ENCODE results near the gene ADAM22.

The ADAM22 gene

GRCh38 chr7:88071994-88072714 is 138.1 kb downstream of the ADAM22 start:
- in situ Hi-C loops (cut with HindIII; ENCODE audit: low pct_unique_long_range_greater_than_20kb, low sequenced_read_pairs): no loop called here
- no peak for TF ChIP-seq JUND (IDR thresholded peaks at IDR 0.05; ENCODE audit: low read depth)
- DNase-seq (ENCODE audit: low read depth in 1 of 2, low spot score in 1 of 2): no peak

- TF ChIP-seq JUND (IDR thresholded peaks at IDR 0.05; ENCODE audit: low read depth): no peak
- in situ Hi-C loops (cut with HindIII; ENCODE audit: low pct_unique_long_range_greater_than_20kb, low sequenced_read_pairs): no loop called here
Observed at GRCh38 chr7:88072715-88073055, 138.6 kb downstream of the ADAM22 start.

GRCh38 chr7:88073626-88074025 is 139.6 kb downstream of the ADAM22 start:
- DNase-seq (ENCODE audit: low read depth in 1 of 2, low spot score in 1 of 2): no peak
- in situ Hi-C loops (cut with HindIII; ENCODE audit: low pct_unique_long_range_greater_than_20kb, low sequenced_read_pairs): no loop called here
- TF ChIP-seq JUND (IDR thresholded peaks at IDR 0.05; ENCODE audit: low read depth): no peak

More at GRCh38 chr7:88072715-88073055, 138.6 kb downstream of the ADAM22 start:
- no peak for DNase-seq (ENCODE audit: low read depth in 1 of 2, low spot score in 1 of 2)

- no peak for DNase-seq (ENCODE audit: low read depth in 1 of 2, low spot score in 1 of 2)
- in situ Hi-C loops (cut with HindIII; ENCODE audit: low pct_unique_long_range_greater_than_20kb, low sequenced_read_pairs): no loop called here
- TF ChIP-seq JUND (IDR thresholded peaks at IDR 0.05; ENCODE audit: low read depth): no peak
Observed at GRCh38 chr7:88075216-88075615, 141.2 kb downstream of the ADAM22 start.

GRCh38 chr7:88083883-88084282 is 149.8 kb downstream of the ADAM22 start:
- in situ Hi-C loops (cut with HindIII; ENCODE audit: low pct_unique_long_range_greater_than_20kb, low sequenced_read_pairs): no loop called here
- no peak for TF ChIP-seq JUND (IDR thresholded peaks at IDR 0.05; ENCODE audit: low read depth)
- DNase-seq (ENCODE audit: low read depth in 1 of 2, low spot score in 1 of 2): no peak

- TF ChIP-seq JUND (IDR thresholded peaks at IDR 0.05; ENCODE audit: low read depth): no peak
- no peak for DNase-seq (ENCODE audit: low read depth in 1 of 2, low spot score in 1 of 2)
- in situ Hi-C loops (cut with HindIII; ENCODE audit: low pct_unique_long_range_greater_than_20kb, low sequenced_read_pairs): no loop called here
Observed at GRCh38 chr7:88089561-88089960, 155.5 kb downstream of the ADAM22 start.

- TF ChIP-seq JUND (IDR thresholded peaks at IDR 0.05; ENCODE audit: low read depth): no peak
- no peak for DNase-seq (ENCODE audit: low read depth in 1 of 2, low spot score in 1 of 2)
- in situ Hi-C loops (cut with HindIII; ENCODE audit: low pct_unique_long_range_greater_than_20kb, low sequenced_read_pairs): no loop called here
Observed at GRCh38 chr7:88090240-88090639, 156.2 kb downstream of the ADAM22 start.

- in situ Hi-C loops (cut with HindIII; ENCODE audit: low pct_unique_long_range_greater_than_20kb, low sequenced_read_pairs): no loop called here
- TF ChIP-seq JUND (IDR thresholded peaks at IDR 0.05; ENCODE audit: low read depth): no peak
- DNase-seq (ENCODE audit: low read depth in 1 of 2, low spot score in 1 of 2): no peak
Observed at GRCh38 chr7:88090671-88091070, 156.6 kb downstream of the ADAM22 start.

GRCh38 chr7:88091988-88092675 is 158.1 kb downstream of the ADAM22 start:
- in situ Hi-C loops (cut with HindIII; ENCODE audit: low pct_unique_long_range_greater_than_20kb, low sequenced_read_pairs): no loop called here
- DNase-seq (ENCODE audit: low read depth in 1 of 2, low spot score in 1 of 2): no peak
- TF ChIP-seq JUND (IDR thresholded peaks at IDR 0.05; ENCODE audit: low read depth): no peak

GRCh38 chr7:88092676-88092999 is 158.6 kb downstream of the ADAM22 start:
- in situ Hi-C loops (cut with HindIII; ENCODE audit: low pct_unique_long_range_greater_than_20kb, low sequenced_read_pairs): no loop called here
- no peak for DNase-seq (ENCODE audit: low read depth in 1 of 2, low spot score in 1 of 2)
- no peak for TF ChIP-seq JUND (IDR thresholded peaks at IDR 0.05; ENCODE audit: low read depth)

GRCh38 chr7:88101769-88102168 is 167.7 kb downstream of the ADAM22 start:
- no peak for TF ChIP-seq JUND (IDR thresholded peaks at IDR 0.05; ENCODE audit: low read depth)
- in situ Hi-C loops (cut with HindIII; ENCODE audit: low pct_unique_long_range_greater_than_20kb, low sequenced_read_pairs): no loop called here
- DNase-seq (ENCODE audit: low read depth in 1 of 2, low spot score in 1 of 2): no peak

- TF ChIP-seq JUND (IDR thresholded peaks at IDR 0.05; ENCODE audit: low read depth): no peak
- no peak for DNase-seq (ENCODE audit: low read depth in 1 of 2, low spot score in 1 of 2)
- in situ Hi-C loops (cut with HindIII; ENCODE audit: low pct_unique_long_range_greater_than_20kb, low sequenced_read_pairs): no loop called here
Observed at GRCh38 chr7:88102675-88103074, 168.6 kb downstream of the ADAM22 start.

GRCh38 chr7:88104732-88105131 is 170.7 kb downstream of the ADAM22 start:
- in situ Hi-C loops (cut with HindIII; ENCODE audit: low pct_unique_long_range_greater_than_20kb, low sequenced_read_pairs): no loop called here
- no peak for TF ChIP-seq JUND (IDR thresholded peaks at IDR 0.05; ENCODE audit: low read depth)
- DNase-seq (ENCODE audit: low read depth in 1 of 2, low spot score in 1 of 2): no peak

- in situ Hi-C loops (cut with HindIII; ENCODE audit: low pct_unique_long_range_greater_than_20kb, low sequenced_read_pairs): no loop called here
- no peak for TF ChIP-seq JUND (IDR thresholded peaks at IDR 0.05; ENCODE audit: low read depth)
- no peak for DNase-seq (ENCODE audit: low read depth in 1 of 2, low spot score in 1 of 2)
Observed at GRCh38 chr7:88105231-88105630, 171.2 kb downstream of the ADAM22 start.
